A549 (cell line): ENCODE measurements around the gene CWC25. TPM values are rescaled to one million over a fixed set of nuclear protein-coding genes. Genes with fewer than 3 reads are reported as not detected.

Source experiments
- BHLHE40 ChIP-seq: IDR thresholded peaks from 2 replicates; pipeline ENCODE4 v1.6.1; 2012; ENCODE audit warnings: low read depth, low read length, inconsistent platforms
- CBX2 ChIP-seq: fragments of 200-600 bp; sonication (generic); IDR thresholded peaks from 2 replicates; pipeline ENCODE4 v1.6.1; 2016; ENCODE audit warnings: low read depth, mild to moderate bottlenecking, borderline replicate concordance
- CHD2 ChIP-seq: fragments of 150-350 bp; IDR thresholded peaks from 2 replicates; pipeline ENCODE4 v1.6.1; 2014; ENCODE audit warnings: low read length; ENCODE audit not compliant: partially characterized antibody
- E2F6 ChIP-seq: IDR thresholded peaks from 2 replicates; pipeline ENCODE4 v1.6.1; 2012; ENCODE audit warnings: low read depth, borderline replicate concordance
- EHMT2 ChIP-seq: fragments of 200-600 bp; sonication (generic); IDR thresholded peaks from 2 replicates; pipeline ENCODE4 v1.6.1; 2016; ENCODE audit warnings: antibody characterized with exemption, low read depth, mild to moderate bottlenecking, moderate library complexity
- ELK1 ChIP-seq: fragments of 150-350 bp; IDR thresholded peaks from 2 replicates; pipeline ENCODE4 v1.6.1; 2014; ENCODE audit warnings: low read depth, mild to moderate bottlenecking, low read length
- EP300 ChIP-seq, 2 experiments: fragments of >200 bp; sonication (Bioruptor Twin); formaldehyde crosslinking; IDR thresholded peaks; 2 replicates in 1 of 2; 3 replicates in 1 of 2; pipeline ENCODE4 v1.6.1; 2016 to 2017
- FOSL2 ChIP-seq, 2 experiments: fragments of 450-650 bp in 1 of 2; fragments of >200 bp in 1 of 2; sonication (Bioruptor Twin) in 1 of 2; formaldehyde crosslinking; IDR thresholded peaks; 2 replicates each; pipeline versions ENCODE4 v1.5.0 to v1.6.1; 2016 to 2020; ENCODE audit warnings: mild to moderate bottlenecking in 1 of 2, moderate library complexity in 1 of 2
- GATA3 ChIP-seq: IDR thresholded peaks from 2 replicates; pipeline ENCODE4 v1.6.1; 2012; ENCODE audit warnings: borderline replicate concordance
- HDAC2 ChIP-seq: fragments of 200-600 bp; sonication (generic); IDR thresholded peaks from 2 replicates; pipeline ENCODE4 v1.6.1; 2016
- HMGXB4 ChIP-seq: fragments of 250-450 bp; sonication (Bioruptor Pico); IDR thresholded peaks from 2 replicates; pipeline ENCODE4 v1.5.0; 2021; ENCODE audit warnings: mild to moderate bottlenecking, moderate library complexity, borderline replicate concordance
- JUN ChIP-seq, 2 experiments: fragments of >200 bp; sonication (Bioruptor Twin); formaldehyde crosslinking; IDR thresholded peaks; 2 replicates in 1 of 2; 3 replicates in 1 of 2; pipeline ENCODE4 v1.6.1; 2016 to 2017
- MAX ChIP-seq: IDR thresholded peaks from 2 replicates; pipeline ENCODE4 v1.6.1; 2012
- PBX3 ChIP-seq: IDR thresholded peaks from 2 replicates; pipeline ENCODE4 v1.6.1; 2012
- POLR2AphosphoS2 ChIP-seq: conservative IDR thresholded peaks from 2 replicates; pipeline ENCODE4 v1.6.1; 2012; ENCODE audit warnings: low read length, improper control_type of control experiment, inconsistent platforms
- RAD21 ChIP-seq, 2 experiments: fragments of >200 bp in 1 of 2; sonication (Bioruptor Twin) in 1 of 2; formaldehyde crosslinking in 1 of 2; IDR thresholded peaks in 1 of 2; conservative IDR thresholded peaks in 1 of 2; 2 replicates in 1 of 2; 3 replicates in 1 of 2; pipeline ENCODE4 v1.6.1; 2012 to 2018; ENCODE audit warnings: inconsistent platforms in 1 of 2
- REST ChIP-seq: fragments of 200-600 bp; sonication (generic); IDR thresholded peaks from 2 replicates; pipeline ENCODE4 v1.6.1; 2016; ENCODE audit warnings: antibody characterized with exemption, mild to moderate bottlenecking, moderate library complexity
- polyA plus RNA-seq, 4 experiments: library from polyadenylated mRNA; depleted of rRNA in 3 of 4; stranded (reverse); fragments of >200 nt; fragmentation: RNase III in 1 of 4; extraction: RNeasy Plus Mini Kit Qiagen cat#74134 plus additional on column Dnase treatment in 1 of 4; gene quantifications; 2 replicates in 3 of 4; 3 replicates in 1 of 4; pipeline ENCODE4 v1.2.3, GENCODE V29; 2011 to 2017

The CWC25 gene
- polyA plus RNA-seq, 2 of the 4 experiments (the other 2 are of a cell fraction) = 23.1 to 34.5 TPM

- TF ChIP-seq EP300 (IDR thresholded peaks at IDR 0.05) (no peak), CBX2 (no peak), EHMT2 (no peak), ELK1 (no peak), JUN (IDR thresholded peaks at IDR 0.05) (peak; percentile 53 to 86; a peak in 3 of 5 replicates), HDAC2 (no peak), MAX (peak; percentile 100), HMGXB4 (peak; percentile 74; the same call in 1 of the 2 replicates), CHD2 (peak; percentile 35), RAD21 (conservative IDR thresholded peaks at IDR 0.05 in 1 of 2, IDR thresholded peaks at IDR 0.05 in 1 of 2) (no peak), GATA3 (no peak), FOSL2 (IDR thresholded peaks at IDR 0.05) (no peak), FOSL2 (CRISPR knock-in tag; IDR thresholded peaks at IDR 0.05) (no peak), BHLHE40 (peak; percentile 40; the same call in 1 of the 2 replicates), REST (no peak; the same call in 1 of the 2 replicates), PBX3 (peak; percentile 99), POLR2AphosphoS2 (no peak), E2F6 (peak; percentile 65; the same call in 1 of the 2 replicates)
Observed at GRCh38 chr17:38752308-38753070, 72.6 kb downstream of the CWC25 start, which contains the start of gene PSMB3 (continued).
